ENCODE results near the gene CTF1.
"Not testable (repeated sequence)": the region's sequence is repeated elsewhere in the genome, so short reads cannot be mapped to it uniquely, and the experiment has no call there.

The CTF1 gene

DNA sequence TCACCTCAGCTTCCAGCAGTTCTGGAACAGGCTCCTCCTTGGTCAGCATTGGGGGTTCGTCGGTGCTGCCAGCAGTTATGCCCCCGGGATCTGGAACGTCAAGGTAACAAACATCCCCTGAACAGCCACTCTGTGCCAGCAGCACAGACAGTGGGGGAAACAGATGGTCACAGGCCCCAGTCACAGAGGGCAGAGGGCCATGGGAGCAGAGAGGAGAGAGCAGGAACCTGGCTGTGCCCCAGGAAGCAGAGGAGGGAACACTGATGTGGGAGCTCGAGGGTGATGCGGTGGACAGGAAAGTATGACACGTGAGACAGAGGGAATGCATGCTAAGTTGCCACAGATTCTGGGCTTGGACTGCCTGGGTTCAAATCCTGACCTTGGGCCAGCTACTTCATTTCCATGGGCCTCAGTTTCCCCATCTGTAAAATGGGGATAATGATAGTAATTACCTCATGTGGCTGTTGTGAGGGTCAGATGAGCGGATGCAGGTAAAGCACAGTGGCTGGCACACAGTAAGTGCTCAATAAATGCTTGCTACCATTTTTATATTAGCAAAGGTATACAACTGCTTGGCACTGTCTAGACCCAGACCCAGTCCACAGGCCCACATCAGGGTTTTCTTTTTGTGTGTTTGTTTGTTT is 7.4 kb upstream of the CTF1 start:
- no peak for DNase-seq

DNA sequence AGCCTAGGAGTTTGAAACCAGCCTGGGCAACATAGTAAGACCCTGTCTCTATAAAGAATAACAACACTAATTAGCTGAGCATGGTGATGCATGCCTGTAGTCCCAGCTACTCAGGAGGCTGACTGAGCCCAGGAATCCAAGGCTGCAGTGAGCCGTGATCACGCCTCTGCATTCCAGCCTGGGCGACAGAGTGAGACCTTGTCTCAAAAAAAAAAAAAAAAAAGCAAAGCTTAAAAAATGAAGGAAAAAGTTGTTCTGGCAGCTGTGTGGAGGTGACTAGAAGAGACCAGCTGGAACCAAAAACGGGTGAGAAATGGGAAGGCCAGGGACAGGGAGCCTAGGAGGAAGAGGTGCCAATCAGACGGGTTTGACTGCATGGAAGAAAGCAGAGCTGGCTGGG is 6.7 kb upstream of the CTF1 start:
- no peak for DNase-seq

DNA sequence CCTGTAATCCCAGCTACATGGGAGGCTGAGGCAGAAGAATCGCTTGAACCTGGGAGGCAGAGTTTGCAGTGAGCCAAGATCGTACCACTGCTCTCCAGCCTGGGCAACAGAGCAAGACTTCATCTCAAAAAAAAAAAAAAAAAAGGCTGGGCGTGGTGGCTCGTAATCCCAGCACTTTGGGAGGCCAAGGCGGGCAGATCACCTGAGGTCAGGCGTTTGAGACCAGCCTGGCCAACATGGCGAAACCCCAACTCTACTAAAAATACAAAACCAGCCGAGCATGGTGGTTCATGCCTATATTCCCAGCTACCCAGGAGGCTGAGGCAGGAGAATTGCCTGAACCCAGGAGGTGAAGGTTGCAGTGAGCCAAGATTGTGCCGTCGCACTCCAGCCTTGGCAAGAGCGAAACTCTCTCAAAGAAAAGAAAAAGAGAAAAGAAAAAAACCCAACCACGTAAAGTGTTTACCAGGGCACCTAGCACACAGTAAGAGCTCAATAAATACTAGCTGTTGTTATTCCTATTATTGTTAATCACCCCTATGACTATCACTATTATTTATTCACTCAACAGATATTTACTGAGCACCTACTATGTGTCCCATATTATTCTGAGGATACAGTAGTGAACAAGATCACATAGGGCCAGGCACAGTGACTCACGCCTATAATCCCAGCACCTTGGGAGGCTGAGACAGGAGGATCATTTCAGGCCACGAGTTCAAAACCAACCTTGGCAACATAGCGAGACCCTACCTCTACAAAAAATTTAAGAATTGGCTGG is 5.2 kb upstream of the CTF1 start:
- not testable (repeated sequence) for DNase-seq

DNA sequence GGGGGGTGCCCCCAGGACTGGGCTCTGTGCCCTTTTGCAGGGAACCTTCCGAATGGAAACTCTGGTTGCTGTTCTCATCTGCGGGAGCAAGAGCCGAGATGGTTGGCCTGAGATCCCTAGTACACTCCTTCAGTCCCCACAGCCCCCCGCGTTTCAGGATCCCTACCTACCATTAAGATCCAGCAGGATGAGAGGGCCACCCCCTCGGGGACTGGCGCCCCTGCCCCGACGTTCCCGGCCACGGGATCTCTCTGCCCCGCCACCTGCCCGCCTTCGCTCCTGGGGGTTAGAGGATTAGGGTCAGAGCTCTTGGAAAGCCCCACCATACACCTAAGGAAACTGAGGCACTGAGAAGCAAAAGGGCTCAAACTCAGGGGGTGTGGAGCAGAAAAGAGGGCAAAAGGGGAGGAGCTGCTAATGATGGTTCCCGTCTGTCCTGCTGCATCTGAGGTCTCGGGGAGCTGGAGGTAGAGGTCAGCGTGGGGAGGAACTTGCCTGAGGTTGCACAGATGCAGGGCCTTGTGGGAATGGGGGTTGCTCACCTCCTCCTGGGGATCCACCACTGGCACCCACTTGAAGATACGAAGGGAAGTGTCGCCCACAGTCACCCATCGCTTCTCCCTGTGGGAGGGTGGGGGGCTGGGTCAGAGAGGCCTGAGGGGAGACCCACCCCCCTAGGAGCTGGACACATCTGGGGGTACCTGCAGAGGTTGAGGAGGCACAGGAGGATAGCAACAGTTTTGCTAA is 3.6 kb upstream of the CTF1 start:
- DNase-seq = no peak

DNA sequence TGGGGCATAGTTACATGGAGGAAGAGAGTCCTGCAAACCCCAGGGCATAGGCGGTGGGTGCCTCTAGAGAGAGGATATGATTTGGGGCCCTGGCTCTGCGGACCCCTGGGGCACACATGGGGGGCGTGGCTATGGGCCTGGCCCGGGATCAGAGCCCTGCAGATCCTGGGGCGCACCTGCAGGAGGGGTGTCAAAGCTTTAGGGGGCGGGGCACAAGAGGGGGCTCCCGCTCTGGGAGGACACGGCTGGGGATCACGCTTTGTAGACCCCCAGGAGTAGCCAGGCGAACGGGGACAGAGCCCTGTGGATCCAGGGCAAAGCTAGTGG is 3.0 kb upstream of the CTF1 start:
- no peak for DNase-seq

DNA sequence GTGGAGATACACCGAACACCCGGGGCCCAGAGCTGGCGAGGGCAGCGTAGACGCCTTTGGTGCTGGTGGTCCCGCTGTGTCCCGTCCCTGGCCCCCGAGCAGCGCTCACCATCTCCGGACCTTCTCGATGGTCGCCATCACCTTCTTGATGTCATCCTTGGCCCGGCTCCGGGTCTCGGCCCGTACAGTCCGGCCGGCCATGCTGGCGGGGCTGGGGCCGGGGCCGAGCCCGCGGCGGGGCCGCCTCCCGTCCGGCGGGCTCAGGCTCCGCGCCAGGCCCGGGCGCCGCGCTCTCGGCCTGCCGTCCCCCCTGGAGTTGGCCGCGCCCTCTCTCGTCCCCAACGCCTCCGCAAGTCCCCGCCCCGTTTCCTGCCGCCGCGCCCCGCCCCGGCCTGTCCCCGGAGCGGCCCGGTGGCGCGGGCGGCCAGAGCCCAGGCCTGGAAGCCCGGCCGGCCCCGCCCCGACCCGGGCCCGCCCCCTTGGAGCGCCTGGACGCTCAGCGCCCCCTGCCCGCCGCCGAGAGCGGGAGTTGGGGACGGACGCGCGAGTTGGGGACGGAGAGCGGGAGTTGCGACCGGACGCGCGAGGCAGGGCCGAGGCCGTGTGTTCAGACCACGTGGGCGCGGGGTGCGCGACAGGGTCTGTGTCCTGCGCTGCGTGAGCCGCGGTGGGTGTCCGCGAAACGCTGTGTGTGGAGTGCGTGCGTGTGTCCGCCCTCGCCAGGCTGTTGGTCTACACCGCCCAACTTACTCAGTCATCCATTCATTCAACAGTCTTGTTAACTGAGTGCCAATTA is 2.5 kb upstream of the CTF1 start, which contains the start of gene BCL7C:
TSS of gene BCL7C (minus strand) at position 334 of the 796 bp plus-strand sequence. CDS start at position 201, 133 bp downstream.
- DNase-seq = peak; percentile 87

DNA sequence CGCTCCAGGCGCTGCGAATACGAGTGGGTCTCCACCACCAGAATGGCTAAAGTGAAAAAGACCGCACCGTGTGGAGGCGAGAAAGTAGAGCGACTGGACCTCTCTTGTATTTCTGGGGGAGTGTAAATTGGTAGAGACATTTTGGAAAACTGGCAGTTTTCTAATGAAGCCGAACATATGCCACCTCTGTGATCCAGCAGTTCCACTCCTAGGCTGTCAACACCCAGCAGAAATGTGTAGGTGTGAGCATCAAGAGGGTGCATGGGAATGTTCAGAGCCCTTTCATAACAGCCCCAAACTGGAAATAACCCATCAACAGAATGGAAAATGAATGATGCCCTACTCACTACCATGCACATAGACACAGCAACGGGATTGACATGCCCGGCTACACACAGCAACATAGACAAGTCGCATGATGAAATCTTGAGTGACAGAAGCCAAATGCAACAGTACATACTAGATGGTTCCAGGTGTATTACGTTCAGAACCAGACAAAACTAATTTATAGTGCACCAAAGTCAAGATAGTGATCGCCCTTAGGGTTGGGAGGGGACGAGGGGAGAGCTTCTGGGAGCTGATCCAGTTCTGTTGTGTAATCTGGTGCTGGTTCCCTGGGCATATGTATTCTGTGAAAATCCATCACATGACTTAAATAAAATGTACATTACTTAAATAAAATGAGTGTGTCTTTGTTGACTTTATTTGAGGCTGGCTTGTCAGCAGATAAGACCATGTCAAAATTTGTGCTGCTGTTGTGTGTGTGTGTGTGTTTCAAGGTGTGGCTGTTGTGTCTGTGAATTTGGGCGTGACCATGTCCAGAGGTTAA is 1.7 kb upstream of the CTF1 start:
- no peak for DNase-seq

DNA sequence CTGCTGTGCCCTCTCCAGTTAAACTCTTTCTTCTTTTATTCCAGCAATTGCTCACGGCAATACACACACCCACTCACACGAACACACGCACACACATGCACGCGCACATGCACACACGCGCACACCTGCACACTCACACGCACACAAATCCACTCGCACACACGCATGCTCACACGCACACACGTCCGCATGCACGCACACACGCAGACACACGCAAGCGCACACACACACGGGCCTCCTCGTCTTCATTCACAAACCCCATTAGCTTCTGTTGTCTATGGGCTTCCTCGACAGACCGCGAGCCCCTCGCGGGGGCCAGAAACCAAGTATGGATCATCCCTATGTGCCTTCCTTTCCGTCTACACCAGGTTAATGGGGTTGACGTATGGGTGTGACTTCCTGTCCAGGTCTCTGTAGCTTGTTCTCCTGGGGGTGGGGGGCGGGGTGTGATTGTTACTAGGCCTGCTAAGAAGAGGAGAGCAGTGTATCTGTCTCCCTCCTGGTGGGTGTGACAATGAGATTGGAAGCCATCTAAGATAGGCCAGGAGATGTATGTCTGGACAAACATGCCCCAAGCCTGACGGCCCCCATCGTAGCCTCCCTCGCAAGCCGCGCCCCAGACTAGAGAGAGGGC is 670 bp upstream of the CTF1 start:
- DNase-seq = no peak

DNA sequence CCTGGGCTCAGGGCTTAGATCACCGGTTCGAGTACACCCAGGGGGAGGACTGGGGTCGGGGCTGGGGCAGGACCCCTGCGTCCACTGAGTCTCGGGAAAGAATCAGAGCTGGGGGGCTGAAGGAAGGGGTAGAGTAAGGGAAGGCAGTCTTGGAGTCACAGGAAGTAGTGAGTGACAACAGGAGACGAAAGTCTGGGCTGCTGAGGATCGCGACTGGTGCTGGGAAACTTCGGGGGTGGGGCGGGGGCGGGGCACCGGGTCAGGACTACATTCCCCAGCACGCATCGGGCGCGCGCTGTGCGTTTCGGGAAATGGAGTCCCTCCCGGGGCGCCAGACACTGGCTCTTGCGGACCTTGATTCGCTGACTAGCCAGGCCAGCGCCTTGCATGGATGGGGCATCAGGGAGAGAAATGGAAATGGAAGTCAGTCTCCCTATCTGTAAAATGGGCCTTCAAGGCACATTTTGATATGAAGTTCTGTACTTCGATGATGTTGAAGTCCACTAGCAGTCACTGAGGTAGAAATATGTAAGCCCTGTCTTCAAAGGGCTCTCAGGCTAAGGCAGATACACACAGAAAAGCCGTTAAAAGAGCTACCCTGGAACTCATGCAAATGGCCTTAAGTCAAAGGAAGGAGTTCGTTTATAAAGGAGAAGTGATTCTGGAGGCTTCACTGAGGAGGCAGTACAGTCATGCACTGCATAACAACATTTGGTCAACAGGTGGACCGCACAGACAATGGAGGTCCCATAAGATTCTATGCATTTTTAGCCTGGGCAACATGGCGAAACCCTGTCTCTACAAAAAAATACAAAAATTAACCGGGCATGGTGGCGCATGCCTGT is 697 bp downstream of the CTF1 start:
- peak; percentile 76 for DNase-seq

DNA sequence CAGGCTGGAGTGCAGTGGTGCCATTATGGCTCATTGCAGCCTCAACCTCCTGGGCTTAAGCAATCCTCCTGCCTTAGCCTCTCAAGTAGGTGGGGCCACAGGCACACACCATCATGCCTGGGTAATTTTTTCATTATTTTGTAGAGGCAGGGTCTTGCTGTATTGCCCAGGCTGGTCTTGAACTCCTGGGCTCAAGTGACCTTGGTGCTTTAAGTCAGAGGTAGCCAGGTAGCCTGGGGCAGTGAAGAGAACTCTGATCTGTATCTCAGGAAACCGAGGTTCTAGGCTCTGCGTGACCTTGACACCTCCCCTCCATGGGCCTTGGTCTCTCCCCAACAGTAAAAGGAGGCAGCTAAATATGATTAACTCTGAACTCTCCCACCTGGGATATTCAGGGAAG is 3.4 kb downstream of the CTF1 start:
- DNase-seq = no peak

DNA sequence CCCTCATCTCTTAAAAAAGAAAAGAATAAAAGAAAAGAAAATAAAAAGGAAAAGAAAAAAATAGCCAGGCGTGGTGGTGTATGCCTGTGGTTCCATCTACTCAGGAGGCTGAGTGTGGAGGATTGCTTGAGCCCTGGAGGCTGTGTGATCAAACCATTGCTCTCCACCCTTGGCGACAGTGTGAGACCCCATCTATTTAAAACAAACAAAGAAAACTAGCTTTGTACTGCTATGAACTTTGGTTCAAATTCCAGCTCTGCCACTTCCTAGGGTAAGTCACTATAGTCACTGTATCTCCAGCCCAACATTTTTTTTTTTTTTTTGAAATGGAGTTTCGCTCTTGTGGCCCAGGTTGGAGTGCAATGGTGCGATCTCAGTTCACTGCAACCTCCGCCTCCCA is 4.2 kb downstream of the CTF1 start:
- no peak for DNase-seq

DNA sequence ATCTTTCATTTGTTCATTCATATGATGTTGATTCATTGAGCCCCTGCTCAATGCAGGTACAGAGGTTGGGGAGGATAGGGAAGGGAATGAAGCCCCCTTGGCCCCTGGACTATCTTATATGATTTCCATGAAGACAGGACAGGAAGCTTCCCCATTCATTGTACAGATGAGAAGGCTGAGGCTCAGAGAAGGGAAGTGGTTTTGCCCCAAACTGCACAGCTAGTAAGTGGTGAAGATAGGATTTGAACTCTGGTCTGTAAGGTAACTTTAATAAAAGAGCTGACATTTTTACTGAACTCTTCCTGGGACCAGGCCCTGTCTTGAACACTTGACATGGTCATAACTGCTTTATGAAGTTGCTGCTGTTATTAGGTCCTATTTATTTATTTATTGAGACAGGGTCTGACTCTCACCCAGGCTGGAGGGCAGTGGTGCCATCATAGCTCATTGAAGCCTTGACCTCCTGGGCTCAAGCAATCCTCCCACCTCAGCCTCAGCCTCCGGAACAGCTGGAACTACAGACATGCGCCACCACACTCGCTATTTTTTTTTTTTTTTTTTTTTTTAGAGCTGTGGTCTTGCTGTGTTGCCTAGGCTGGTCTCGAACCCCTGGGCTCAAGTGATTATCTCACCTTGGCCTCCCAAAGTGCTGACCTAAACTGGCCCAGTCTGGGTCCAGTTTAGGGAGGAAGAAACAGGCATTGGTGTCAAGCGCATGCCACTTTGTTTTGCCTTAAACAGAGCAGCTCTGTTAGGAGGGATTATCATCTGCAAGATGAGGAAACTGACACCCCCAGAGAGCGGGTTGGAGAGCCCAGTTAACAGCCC is 5.0 kb downstream of the CTF1 start:
- DNase-seq = no peak

DNA sequence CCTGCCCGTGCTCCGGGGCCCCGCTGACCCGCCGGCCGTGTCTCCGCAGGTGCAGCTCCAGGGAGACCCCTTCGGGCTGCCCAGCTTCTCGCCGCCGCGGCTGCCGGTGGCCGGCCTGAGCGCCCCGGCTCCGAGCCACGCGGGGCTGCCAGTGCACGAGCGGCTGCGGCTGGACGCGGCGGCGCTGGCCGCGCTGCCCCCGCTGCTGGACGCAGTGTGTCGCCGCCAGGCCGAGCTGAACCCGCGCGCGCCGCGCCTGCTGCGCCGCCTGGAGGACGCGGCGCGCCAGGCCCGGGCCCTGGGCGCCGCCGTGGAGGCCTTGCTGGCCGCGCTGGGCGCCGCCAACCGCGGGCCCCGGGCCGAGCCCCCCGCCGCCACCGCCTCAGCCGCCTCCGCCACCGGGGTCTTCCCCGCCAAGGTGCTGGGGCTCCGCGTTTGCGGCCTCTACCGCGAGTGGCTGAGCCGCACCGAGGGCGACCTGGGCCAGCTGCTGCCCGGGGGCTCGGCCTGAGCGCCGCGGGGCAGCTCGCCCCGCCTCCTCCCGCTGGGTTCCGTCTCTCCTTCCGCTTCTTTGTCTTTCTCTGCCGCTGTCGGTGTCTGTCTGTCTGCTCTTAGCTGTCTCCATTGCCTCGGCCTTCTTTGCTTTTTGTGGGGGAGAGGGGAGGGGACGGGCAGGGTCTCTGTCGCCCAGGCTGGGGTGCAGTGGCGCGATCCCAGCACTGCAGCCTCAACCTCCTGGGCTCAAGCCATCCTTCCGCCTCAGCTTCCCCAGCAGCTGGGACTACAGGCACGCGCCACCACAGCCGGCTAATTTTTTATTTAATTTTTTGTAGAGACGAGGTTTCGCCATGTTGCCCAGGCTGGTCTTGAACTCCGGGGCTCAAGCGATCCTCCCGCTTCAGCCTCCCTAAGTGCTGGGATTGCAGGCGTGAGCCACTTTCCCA is 5.9 kb downstream of the CTF1 start:
- peak; percentile 76 for DNase-seq

DNA sequence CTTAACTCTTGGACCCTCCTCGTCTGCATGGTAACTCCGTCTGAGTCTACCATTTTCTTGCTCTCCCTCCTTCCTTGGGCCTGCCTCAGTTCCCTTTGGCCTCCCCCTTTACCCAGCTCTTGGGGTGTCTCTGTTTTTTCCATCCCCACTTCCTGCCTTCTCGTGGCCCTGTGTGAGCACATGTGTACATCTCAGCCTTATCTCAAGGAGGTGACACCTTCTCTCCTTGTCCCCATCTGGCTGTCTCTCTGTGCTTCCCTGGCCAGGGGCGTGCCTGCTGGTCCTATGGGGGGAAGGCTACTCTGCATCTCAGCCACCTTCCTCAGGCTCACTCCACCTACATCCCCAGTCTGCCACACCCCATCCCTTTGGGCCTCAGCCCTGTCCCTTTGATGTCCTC is 6.6 kb downstream of the CTF1 start:
- DNase-seq = no peak

DNA sequence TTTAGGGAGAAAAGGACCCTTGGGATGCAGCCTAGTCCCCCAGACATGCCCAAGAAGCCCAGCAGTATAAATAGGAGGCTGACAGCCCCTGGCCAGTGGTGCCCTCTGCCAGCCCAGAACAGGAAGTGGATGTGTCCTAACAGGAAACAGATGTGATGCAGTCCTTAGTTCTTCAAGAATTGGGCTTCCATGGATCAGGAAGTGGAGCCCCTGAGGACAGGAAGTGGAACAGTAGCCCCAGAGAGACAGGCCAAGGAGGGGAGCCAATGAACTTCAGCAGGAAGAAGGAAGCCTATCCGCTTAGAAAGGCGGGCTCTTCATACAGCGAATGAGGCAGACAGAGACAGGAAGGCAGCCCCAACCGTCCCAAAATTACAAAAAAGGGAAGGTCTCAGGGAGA is 7.2 kb downstream of the CTF1 start:
- DNase-seq = no peak

DNA sequence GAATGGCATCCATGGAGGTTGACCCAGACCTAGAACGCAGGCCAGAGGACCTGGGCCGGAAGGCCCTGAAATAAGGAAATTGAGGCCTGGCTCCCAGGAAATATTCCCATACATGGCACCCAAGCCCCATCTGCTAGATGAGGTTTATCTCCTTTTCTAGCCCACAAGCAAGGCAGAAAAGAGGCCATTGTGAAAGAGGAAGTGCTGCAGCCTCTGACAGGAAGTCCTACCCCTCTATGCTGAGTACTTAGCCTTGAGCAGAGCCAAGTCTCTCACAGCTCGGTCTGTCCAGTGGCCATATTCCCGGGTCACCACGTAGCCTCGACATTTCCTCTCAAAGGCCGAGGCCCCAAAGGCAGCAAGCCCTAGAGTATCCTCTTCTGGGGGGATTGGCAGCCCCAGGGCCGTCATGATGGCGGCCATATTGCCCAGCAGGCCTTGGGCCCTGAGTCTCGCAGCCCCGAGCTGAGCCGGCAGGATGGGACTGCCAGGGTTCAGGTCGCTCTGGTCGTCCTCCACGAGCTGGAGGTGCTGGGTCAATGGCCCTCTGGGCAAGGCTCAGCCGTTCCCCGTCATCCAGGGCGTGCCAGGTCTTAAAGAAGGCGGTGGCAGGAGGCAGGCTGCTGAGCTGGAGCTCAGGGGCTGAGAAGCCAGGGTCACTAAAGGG is 7.8 kb downstream of the CTF1 start:
- no peak for DNase-seq

DNA sequence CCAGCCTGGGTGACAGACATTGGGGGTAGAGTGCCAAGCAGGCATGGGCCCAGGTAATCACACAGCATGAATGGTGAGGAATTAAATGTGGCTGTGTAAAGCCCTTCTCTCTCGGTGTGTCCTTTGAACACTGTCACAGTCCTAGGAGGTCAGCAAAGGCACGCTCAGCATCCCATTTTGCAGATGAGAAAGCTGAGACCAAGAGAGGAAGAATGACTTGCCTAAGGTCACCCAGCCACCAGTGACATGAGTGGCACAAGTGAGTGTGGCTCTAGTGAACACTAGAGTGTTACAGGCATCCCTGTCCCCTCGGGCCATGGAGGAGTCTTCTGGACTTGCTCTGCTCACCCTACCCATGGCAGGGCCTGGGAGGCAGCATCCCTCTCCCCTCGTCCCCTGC is 10.7 kb downstream of the CTF1 start:
- no peak for DNase-seq

DNA sequence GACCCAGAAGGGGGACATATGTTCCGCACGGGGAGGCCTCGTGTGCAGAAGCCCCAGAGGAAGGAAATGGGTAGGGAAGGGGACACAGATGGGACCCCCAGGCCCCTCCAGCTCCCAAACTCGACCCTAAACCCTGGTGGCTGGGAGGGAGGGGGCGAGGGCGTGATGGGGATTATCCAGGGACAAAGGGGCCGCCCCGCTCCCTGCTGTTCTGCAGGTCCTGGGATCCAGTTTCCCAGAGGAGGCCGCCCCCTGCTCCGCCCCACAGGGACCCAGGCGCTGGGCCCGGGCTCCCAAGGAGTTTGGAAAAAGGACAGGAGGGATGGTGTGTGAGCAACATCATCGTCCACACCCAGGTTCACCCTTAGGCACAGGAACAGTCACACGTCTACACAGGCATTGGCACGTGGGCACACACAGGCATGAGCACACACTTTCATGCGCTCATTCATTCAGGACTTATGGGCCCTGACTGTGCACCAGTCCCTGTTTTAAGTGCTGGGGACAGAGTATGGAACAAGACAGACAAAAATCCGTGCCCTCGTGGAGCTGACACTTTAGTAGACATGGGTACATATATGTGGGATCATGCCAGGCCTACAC is 14.1 kb downstream of the CTF1 start:
- DNase-seq = no peak

Data from activated CD4-positive, CD25-positive, alpha-beta regulatory T cell treated with anti-CD3 and anti-CD28 coated beads, Interleukin-2, amount 50 U/mL, for 72 hours (primary cell).